Psoas muscle (tissue), 8 donors: ENCODE data around the gene PHACTR3. TPM values are rescaled to one million over a fixed set of nuclear protein-coding genes. Genes with fewer than 3 reads are reported as not detected.

ENCODE experiments used
- ATAC-seq, 4 donors: fragments of 200-7000 bp; cut with Tn5 transposase; one replicate each; pipeline ENCODE4 v1.9.1; 2020; ENCODE audit warnings: moderate library complexity in 3 of 4, mild to moderate bottlenecking in 2 of 4
- DNase-seq, 2 donors: peaks; one replicate each; pipeline ENCODE4 v3.0.0-alpha.2; 2020
- H3K27ac ChIP-seq: fragments of 200-600 bp; one replicate; pipeline ENCODE4 v1.8.0; 2022
- H3K27me3 ChIP-seq, 3 donors: fragments of 200-600 bp in 1 of 3; one replicate each; pipeline versions ENCODE4 v1.6.1 to v1.8.0; 2013 to 2022; ENCODE audit warnings: low read length in 2 of 3, mild to moderate bottlenecking in 2 of 3, moderate library complexity in 1 of 3; ENCODE audit not compliant: insufficient read depth in 3 of 3
- H3K36me3 ChIP-seq, 2 donors: fragments of 200-600 bp in 1 of 2; one replicate each; pipeline versions ENCODE4 v1.6.1 to v1.8.0; 2013 to 2022; ENCODE audit warnings: low read depth in 1 of 2, mild to moderate bottlenecking in 1 of 2, moderate library complexity in 1 of 2; ENCODE audit not compliant: insufficient read depth in 1 of 2
- H3K4me1 ChIP-seq: fragments of 200-600 bp; one replicate; pipeline ENCODE4 v1.8.0; 2022
- H3K4me3 ChIP-seq: fragments of 200-600 bp; one replicate; pipeline ENCODE4 v1.8.0; 2022; ENCODE audit warnings: mild to moderate bottlenecking
- H3K9me3 ChIP-seq: fragments of 200-600 bp; one replicate; pipeline ENCODE4 v1.8.0; 2022
- CTCF ChIP-seq: fragments of 200-600 bp; IDR thresholded peaks from one replicate; pipeline ENCODE4 v1.8.0; 2022; ENCODE audit warnings: antibody characterized with exemption
- WGBS, 3 donors: extraction: QIAGEN DNeasy Blood & Tissue Kit; methylation state at CpG; one replicate each; pipeline versions ENCODE4 v1.1.6 to v1.1.7; 2013; 5-methylcytosine and 5-hydroxymethylcytosine counted together
- intact Hi-C, 2 donors: fragments of 100-400 bp; cut with DNase I; formaldehyde crosslinking; loops; one replicate each; pipeline versions ENCODE4 v1.11.0 to v1.14.2; 2022
- polyA plus RNA-seq, 3 donors: library from polyadenylated mRNA; stranded (reverse); fragments of 200-250 nt; gene quantifications; one replicate each; pipeline ENCODE4 v1.2.3, GENCODE V29; 2013
- total RNA-seq, 4 donors: library from RNA; stranded (reverse); fragmentation: NEBNext Ultra II Directional in 2 of 4; extraction: Animal tissue kit (Norgen Biotek cat#: 25700) in 2 of 4; gene quantifications; one replicate each; pipeline versions ENCODE4 v1.2.1 to v1.2.4, GENCODE V29; 2021 to 2023
- donor health status: healthy with polysubstance abuse.
- donor health status: DM: no; HTN: no; CAD: no; lungs with moderate emphysema.
- donor health status: Bipolar disorder and iron deficiency.
- donor health status: healthy.
- donor health status: DM: yes; HTN: yes; CAD: no.
- donor health status: DM: no; HTN: no; CAD: no.
- donor health status: DM: no; HTN: no; CAD: no.
- donor health status: DM: yes; HTN: yes; CAD: no.

The PHACTR3 gene
- total and polyA plus RNA-seq, 7 donors, result 0.10 to 0.46 (median 0.15) TPM; not detected in 3

DNA sequence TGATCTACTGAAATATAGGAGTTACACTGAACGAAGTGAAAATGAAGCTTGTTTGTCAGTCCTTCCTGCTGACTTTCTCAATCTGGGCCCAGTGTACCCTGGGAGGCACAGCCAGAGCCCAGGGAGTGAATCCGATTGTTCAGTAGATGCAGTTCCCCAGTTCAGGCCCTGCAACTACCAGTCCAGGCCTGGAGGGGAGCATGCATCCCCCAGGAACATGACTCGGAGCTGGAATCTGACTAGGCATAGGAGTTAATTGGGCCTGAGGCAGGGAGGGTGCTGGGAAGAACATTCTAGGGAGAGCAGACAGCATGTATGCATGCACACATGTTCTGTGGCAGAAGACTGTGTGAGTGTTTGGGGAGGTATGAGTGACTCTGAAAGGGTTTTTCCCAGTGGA is 42.1 kb downstream of the PHACTR3 start:
- WGBS, 3 donors, result 83 to 86% (median 85%) methylated on average over 3 of the region's 3 CpGs
- Histone ChIP-seq H3K27me3 (no peaks in the 10 kb centered on the region), H3K4me3 (no peak overlapping the region), H3K4me1 (no peaks in the 10 kb centered on the region), H3K27ac (no peak overlapping the region), H3K9me3 (no peaks in the 10 kb centered on the region), H3K36me3 (no peaks in the 10 kb centered on the region)
- ATAC-seq, result no peak
- DNase-seq, result no peak
- TF ChIP-seq CTCF, result no peak
- intact Hi-C loops, result no loop called here

DNA sequence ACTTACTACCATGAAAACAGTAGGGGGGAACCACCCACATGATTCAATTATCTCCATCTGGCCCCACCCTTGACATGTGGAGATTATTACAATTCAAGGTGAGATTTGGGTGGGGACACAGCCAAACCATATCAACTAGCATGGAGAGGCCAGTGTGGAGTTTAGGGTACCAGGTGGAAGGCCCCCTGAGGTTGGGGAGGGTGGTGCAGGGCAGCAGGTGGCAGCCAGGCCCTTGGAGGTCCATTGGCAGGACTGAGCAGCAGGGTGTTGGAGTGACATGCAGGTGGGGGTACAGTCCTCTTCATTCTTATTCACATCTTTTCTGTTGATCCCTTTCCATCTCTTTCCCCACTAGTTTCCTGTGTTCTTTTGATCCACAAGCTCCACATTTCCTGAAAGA is 42.9 kb downstream of the PHACTR3 start:
- ATAC-seq (no peak), DNase-seq (no peak)
- no peaks in the 10 kb centered on the region for H3K36me3 ChIP-seq
- no peaks in the 10 kb centered on the region for H3K4me1 ChIP-seq
- intact Hi-C loops, result no loop called here
- H3K4me3 ChIP-seq, result no peak overlapping the region
- H3K27ac ChIP-seq, result no peak overlapping the region
- no peaks in the 10 kb centered on the region for H3K27me3 ChIP-seq
- H3K9me3 ChIP-seq, result no peaks in the 10 kb centered on the region
- no peak for TF ChIP-seq CTCF

DNA sequence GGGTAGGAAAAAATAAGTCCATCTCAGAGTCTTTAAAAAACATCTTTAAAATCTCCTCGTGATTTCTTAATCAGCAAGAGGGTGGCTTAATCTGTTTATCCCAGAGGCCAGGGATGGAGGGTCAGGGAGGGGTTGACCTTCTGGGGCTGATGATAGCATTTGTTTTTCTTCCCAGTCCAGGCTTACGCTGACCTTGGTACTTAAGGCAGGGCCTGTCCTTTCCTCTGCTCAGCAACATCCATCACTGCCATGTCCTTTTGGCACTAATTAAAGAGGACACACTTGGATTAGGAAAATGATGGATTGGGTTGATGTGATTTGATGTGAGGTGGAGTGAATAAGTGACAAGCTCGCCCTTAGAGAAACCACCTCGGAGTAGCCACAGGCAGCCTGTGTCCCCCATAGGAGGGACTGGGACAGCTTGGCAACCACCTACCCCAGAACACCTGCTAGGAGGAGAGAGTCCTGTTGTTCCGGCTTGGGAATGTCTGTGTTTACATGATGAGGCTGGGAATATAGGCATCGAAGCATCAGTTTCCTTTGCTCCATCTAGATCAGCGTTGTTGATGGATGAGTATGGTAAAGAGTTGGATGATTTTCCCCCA is 44.2 kb downstream of the PHACTR3 start:
- H3K36me3 ChIP-seq, result no peaks in the 10 kb centered on the region
- intact Hi-C loops, result no loop called here
- WGBS, 3 donors, result 67 to 76% (median 76%) methylated on average over 7 of the region's 7 CpGs
- no peaks in the 10 kb centered on the region for H3K4me1 ChIP-seq
- no peaks in the 10 kb centered on the region for H3K9me3 ChIP-seq
- DNase-seq (no peak), ATAC-seq (no peak)
- H3K27me3 ChIP-seq, result no peaks in the 10 kb centered on the region
- TF ChIP-seq CTCF, result no peak
- no peak overlapping the region for H3K4me3 ChIP-seq
- H3K27ac ChIP-seq, result no peak overlapping the region

GRCh38 chr20:59650418-59650817 is 46.1 kb downstream of the PHACTR3 start:
- Histone ChIP-seq H3K9me3 (no peaks in the 10 kb centered on the region), H3K27ac (no peak overlapping the region), H3K36me3 (no peaks in the 10 kb centered on the region), H3K4me3 (no peak overlapping the region), H3K27me3 (no peaks in the 10 kb centered on the region), H3K4me1 (no peaks in the 10 kb centered on the region)
- ATAC-seq (no peak), DNase-seq (no peak)
- intact Hi-C loops, result no loop called here
- TF ChIP-seq CTCF, result no peak
- 48 to 53% (median 50%) methylated on average over 5 of the region's 5 CpGs for WGBS, 3 donors

DNA sequence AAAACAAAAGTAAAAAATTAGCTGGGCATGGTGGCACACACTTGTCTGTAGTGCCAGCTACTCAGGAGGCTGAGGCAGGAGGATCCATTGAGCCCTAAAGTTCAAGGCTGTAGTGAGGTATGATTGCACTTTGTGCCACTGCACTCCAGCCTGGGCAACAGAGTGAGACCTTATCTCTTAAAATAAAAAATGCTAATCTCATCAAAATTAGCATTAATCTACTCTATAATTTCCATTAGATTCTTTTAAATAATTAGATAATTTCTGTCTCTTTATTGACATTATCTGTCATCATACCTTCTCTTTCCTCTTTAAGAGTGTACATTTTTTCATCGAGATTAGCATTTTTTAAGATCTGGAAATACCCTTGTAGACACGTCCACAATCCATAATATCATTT is 48.0 kb downstream of the PHACTR3 start:
- no peak for ATAC-seq
- H3K27ac ChIP-seq, result no peak overlapping the region
- intact Hi-C loops, result no loop called here

More for the DNA sequence above, 48.0 kb downstream of the PHACTR3 start:
- Histone ChIP-seq H3K4me3 (no peak overlapping the region), H3K9me3 (peaks cover 17% of the 10 kb centered on the region), H3K36me3 (no peaks in the 10 kb centered on the region), H3K27me3 (no peaks in the 10 kb centered on the region), H3K4me1 (no peaks in the 10 kb centered on the region)
- DNase-seq, result no peak
- no peak for TF ChIP-seq CTCF
- 79 to 84% (median 81%) methylated on average over 2 of the region's 2 CpGs for WGBS, 3 donors
